ENCODE measurements around the gene GABRB3.

DNA sequence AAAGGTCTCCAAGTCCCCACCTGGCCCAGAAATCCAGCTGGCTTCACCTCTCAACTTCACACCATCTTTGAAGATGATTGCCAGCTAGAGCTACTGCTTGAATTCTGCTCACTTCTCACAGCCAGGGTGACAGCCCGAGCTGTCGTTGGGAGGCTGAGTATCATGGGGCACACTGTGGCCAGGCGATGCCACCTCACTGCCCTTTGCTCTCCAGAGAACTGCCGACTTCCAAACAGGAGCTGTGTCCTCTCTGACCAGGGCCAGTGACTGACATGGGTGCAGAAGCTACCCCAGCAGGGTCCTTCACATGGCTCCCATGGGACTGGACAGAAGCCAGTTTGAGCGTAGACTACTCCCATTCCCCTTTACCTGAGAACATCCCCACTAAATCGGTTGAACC, 254.0 kb downstream of the GABRB3 start:
- TF ChIP-seq, protein P1, sequence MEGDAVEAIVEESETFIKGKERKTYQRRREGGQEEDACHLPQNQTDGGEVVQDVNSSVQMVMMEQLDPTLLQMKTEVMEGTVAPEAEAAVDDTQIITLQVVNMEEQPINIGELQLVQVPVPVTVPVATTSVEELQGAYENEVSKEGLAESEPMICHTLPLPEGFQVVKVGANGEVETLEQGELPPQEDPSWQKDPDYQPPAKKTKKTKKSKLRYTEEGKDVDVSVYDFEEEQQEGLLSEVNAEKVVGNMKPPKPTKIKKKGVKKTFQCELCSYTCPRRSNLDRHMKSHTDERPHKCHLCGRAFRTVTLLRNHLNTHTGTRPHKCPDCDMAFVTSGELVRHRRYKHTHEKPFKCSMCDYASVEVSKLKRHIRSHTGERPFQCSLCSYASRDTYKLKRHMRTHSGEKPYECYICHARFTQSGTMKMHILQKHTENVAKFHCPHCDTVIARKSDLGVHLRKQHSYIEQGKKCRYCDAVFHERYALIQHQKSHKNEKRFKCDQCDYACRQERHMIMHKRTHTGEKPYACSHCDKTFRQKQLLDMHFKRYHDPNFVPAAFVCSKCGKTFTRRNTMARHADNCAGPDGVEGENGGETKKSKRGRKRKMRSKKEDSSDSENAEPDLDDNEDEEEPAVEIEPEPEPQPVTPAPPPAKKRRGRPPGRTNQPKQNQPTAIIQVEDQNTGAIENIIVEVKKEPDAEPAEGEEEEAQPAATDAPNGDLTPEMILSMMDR (IDR thresholded peaks at IDR 0.05; ENCODE audit: insufficient read depth, low read depth, low read length): no peak
- no peak for TF ChIP-seq EZH2 (IDR thresholded peaks at IDR 0.05; ENCODE audit: insufficient read depth, low read length)

Data from astrocyte (in vitro differentiated cells and primary cell).